BE2C (cell line): ENCODE data around the gene POLR2F.

ENCODE experiments used
- DNase-seq: peaks from one replicate; pipeline ENCODE4 v3.0.0-alpha.2; 2020
- H3K27me3 ChIP-seq: fragments of 250-450 bp; sonication (Bioruptor Pico); 2 replicates; pipeline ENCODE4 v1.5.1; 2020; ENCODE audit warnings: mild to moderate bottlenecking
- H3K36me3 ChIP-seq: fragments of 250-450 bp; sonication (Bioruptor Pico); 2 replicates; pipeline ENCODE4 v1.5.1; 2020; ENCODE audit warnings: mild to moderate bottlenecking
- H3K4me1 ChIP-seq: fragments of 250-450 bp; sonication (Bioruptor Pico); 2 replicates; pipeline ENCODE4 v1.5.1; 2020
- H3K4me3 ChIP-seq: 2 replicates; pipeline ENCODE4 v1.5.1; 2011; ENCODE audit warnings: low read depth, low read length
- H3K9me3 ChIP-seq: fragments of 250-450 bp; sonication (Bioruptor Pico); 2 replicates; pipeline ENCODE4 v1.5.1; 2020
- TF ChIP-seq, protein P1 (sequence below): IDR thresholded peaks from 2 replicates; pipeline ENCODE4 v1.5.1; 2012; ENCODE audit warnings: mild to moderate bottlenecking, low read depth, low read length

Gene POLR2F

DNA sequence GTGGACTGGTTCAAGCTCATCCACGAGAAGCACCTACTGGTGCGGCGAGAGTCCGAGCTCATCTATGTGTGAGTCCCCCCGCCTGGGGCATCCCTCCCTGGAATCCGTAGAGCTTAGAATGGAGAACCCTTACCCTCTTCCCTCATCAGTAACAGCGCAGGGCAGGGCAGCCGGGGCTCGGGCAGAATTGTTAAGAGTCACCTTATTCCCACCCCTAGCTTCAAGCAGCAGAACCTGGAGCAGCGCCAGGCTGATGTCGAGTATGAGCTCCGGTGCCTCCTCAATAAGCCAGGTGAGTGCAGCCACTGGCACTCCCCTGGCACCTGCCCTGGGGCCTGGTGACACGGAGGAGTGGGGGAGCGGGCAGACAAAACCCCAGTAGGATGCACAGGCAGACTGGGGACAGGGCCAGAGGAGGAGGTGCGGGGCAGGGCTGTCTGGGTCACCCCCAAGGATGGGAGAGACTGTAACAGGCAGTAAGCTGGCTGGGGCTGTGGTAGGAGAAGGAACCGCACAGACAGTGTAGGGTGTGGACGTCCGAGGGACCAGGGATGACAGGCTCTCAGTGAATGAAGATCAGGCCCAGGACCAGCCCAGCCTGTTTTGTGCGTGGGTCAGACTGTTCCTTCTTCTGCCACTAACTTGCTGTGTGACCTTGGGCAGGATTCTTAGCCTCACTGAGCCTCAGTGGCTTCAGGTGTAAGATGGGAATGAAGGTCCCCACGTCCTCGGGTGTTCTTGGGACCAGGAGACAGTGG lies 20.5 kb upstream of the POLR2F start:
- DNase-seq: no peak
- H3K4me3 ChIP-seq: no peak overlapping the region
- TF ChIP-seq, protein P1, sequence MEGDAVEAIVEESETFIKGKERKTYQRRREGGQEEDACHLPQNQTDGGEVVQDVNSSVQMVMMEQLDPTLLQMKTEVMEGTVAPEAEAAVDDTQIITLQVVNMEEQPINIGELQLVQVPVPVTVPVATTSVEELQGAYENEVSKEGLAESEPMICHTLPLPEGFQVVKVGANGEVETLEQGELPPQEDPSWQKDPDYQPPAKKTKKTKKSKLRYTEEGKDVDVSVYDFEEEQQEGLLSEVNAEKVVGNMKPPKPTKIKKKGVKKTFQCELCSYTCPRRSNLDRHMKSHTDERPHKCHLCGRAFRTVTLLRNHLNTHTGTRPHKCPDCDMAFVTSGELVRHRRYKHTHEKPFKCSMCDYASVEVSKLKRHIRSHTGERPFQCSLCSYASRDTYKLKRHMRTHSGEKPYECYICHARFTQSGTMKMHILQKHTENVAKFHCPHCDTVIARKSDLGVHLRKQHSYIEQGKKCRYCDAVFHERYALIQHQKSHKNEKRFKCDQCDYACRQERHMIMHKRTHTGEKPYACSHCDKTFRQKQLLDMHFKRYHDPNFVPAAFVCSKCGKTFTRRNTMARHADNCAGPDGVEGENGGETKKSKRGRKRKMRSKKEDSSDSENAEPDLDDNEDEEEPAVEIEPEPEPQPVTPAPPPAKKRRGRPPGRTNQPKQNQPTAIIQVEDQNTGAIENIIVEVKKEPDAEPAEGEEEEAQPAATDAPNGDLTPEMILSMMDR: no peak
- peaks cover 7% of the 10 kb centered on the region for H3K4me1 ChIP-seq
- H3K9me3 ChIP-seq: no peaks in the 10 kb centered on the region
- no peaks in the 10 kb centered on the region for H3K27me3 ChIP-seq
- peaks cover 9% of the 10 kb centered on the region for H3K36me3 ChIP-seq

DNA sequence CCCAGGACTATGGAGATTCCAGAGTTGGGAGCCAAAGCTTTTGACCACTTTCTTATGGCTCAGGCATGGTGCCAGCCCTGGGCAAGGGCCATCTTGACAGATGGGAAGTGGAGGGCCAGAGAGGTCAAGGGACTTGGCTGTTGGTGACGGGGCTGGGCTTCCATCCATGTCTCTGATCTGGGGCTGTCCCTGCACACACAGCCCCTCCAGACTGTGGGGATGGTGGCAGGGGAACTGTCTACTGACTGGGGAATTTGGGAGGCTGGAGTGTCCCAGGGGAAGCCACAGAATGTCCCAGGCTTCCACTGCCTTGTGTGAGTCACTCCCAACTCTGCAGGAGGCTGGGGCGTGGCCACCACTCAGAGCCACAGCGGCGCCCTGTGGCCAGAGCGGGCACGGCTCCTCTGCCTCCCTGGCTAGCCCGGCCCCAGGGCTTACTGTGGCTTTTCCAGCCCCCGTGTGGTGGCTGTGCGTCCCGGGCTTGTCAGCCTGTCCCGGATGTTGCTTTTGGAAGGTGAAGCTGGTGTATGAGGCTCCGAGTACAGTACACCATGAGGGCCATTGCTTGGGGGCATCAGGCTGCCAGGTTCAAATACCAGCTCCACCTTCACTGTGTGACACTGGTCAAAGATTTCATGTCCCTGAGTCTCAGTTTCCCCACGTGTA lies 19.7 kb upstream of the POLR2F start:
- DNase-seq: peak; percentile 95
- Histone ChIP-seq H3K36me3 (peaks cover 9% of the 10 kb centered on the region), H3K27me3 (no peaks in the 10 kb centered on the region), H3K9me3 (no peaks in the 10 kb centered on the region), H3K4me1 (peaks cover 7% of the 10 kb centered on the region), H3K4me3 (no peak overlapping the region)
- TF ChIP-seq, protein P1: peak; percentile 96

DNA sequence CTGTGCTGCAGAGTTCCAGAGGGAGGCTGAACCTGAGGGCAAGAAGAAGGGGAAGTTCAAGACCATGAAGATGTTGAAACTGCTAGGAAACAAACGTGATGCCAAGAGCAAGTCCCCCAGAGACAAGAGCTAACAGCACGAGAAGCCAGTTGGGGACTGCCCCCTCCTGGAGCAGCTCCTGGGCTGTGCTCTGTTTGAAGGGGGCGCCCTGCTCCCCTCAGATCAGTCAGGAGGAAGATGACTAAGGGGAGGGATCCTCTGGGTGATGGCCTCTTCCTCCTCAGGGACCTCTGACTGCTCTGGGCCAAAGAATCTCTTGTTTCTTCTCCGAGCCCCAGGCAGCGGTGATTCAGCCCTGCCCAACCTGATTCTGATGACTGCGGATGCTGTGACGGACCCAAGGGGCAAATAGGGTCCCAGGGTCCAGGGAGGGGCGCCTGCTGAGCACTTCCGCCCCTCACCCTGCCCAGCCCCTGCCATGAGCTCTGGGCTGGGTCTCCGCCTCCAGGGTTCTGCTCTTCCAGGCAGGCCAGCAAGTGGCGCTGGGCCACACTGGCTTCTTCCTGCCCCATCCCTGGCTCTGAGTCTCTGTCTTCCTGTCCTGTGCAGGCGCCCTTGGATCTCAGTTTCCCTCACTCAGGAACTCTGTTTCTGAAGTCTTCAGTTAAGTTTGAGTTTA lies 12.7 kb upstream of the POLR2F start:
- TF ChIP-seq, protein P1: no peak
- no peaks in the 10 kb centered on the region for H3K9me3 ChIP-seq
- no peaks in the 10 kb centered on the region; the same call in 1 of the 2 replicates for H3K36me3 ChIP-seq
- DNase-seq: no peak
- no peaks in the 10 kb centered on the region for H3K27me3 ChIP-seq
- no peaks in the 10 kb centered on the region for H3K4me1 ChIP-seq
- no peak overlapping the region for H3K4me3 ChIP-seq

DNA sequence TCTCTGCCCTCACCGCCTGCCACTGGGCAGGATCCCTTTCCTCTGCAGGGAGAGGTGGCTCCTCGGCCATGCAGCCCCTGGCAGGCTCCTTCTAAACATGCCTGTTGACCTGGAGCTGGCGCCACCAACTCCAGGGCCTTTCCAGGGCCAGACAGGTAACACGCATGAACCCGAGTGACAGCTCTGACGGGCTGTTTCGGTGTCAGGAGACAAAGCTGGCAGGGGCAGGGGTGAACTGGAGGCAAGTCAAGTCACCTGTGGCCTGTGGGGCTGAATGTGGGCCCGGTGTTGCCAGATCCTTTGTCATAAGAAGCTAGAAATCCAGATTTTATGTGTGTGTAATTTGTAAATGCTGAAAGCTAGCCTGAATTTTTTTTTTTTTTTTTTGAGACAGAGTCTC lies 11.4 kb upstream of the POLR2F start:
- Histone ChIP-seq H3K4me3 (no peak overlapping the region), H3K9me3 (no peaks in the 10 kb centered on the region), H3K4me1 (no peaks in the 10 kb centered on the region), H3K36me3 (no peaks in the 10 kb centered on the region; the same call in 1 of the 2 replicates), H3K27me3 (no peaks in the 10 kb centered on the region)
- TF ChIP-seq, protein P1: no peak
- no peak for DNase-seq

DNA sequence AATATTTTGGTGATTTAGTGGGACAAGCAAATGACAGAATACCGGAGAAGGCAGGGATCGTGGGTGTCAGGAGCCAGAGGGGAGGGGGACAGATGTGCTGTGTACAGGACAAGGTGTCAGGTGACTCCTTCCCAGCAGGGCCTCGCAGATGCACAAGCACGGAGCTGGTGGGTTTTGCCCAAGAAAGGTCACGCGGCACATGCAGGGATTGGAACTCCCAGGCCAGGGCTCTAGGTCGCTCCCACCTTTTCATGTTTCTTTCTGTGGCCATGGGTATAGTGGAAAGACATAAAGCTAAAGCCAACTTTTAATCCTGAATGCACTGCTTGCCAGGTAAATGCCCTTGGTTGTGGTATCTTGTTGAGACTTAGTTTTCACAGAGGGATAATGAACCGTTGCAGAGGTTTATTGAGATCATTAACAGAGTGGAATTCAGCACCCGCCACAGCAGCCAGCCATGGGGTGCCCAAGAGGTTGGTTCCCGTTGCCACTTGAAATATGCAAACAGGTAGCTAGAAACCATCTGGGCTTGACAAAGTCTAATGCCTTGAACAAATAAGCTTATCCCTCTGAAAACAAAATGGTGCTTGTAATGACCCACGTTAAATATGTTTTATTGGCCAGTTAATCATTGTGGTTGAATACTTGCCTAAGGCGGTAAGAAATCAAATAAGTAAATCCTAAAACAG lies 10.2 kb upstream of the POLR2F start:
- H3K36me3 ChIP-seq: no peaks in the 10 kb centered on the region; the same call in 1 of the 2 replicates
- no peak for DNase-seq
- H3K9me3 ChIP-seq: no peaks in the 10 kb centered on the region
- no peak overlapping the region for H3K4me3 ChIP-seq
- no peaks in the 10 kb centered on the region for H3K27me3 ChIP-seq
- TF ChIP-seq, protein P1: no peak
- no peaks in the 10 kb centered on the region for H3K4me1 ChIP-seq
